Activated CD4-positive, alpha-beta T cell treated with anti-CD3 and anti-CD28 coated beads, Interleukin-2, amount 50 U/mL, for 24 hours (primary cell): ENCODE data around the gene NCF2.

Source experiments
- DNase-seq, 2 donors: peaks; one replicate each; pipeline ENCODE4 v3.0.0-alpha.2; 2020; ENCODE audit warnings: low read depth in 1 of 2, low spot score in 1 of 2

The NCF2 gene

DNA sequence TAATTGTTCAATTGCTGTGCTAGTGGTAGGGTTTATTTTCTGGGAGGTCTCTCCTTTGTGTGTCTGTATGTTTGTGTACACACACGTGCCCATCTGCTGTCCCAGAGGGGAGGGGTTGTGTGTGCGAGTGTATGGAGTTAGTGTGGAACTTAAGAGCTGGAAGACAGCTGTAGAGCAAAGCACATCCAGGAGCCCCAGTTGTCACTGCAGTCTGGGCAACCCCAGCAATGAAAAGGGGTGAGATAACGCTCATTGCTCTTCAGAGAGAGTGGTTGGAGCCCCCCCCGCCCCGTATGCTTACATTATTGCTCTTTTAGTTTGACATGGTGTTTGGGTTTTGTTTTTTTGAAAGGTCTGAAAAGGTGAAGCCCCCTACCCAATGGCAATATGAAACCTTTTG is 36.9 kb downstream of the NCF2 start:
- no peak for DNase-seq

DNA sequence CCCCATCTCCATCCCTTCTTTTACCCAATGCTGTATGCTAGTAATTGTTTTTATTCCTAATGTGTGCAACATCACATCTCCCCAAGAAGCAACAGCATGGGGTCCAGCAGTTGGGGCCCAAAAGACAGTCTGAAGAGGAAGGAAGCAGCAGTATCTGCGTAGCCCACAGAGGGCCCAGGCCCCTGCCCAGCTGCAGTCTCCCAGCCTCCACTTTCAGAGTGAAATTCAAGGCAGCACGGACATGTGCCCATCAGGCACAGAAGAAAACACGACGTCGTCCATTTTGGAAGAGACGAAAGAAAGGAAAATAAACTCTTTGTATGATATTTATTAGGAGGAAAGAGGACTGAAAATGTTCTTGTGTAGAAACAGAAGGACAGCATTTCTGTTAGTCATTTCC is 37.4 kb downstream of the NCF2 start:
- DNase-seq: no peak

DNA sequence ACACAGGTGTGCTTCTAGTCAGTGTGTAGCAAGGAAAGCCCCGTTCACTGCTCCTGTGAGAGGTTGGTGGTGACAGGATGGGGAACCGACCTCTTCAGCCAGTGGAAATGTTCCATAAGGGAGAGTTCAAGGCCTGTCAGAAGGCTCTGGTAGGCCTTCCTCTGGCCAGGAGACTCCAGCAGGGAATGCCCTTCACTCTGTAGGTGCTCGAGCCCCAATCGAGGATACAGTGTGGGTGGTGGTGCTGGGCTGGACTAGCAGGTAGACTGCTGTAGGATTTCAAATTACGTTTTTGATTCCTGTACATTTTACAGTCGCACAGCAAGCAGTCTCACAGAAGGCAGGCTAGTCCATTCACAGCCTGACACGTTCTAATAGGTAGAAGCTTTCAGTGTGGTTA is 37.8 kb downstream of the NCF2 start:
- no peak for DNase-seq

GRCh38 chr1:183551924-183552323 is 38.3 kb downstream of the NCF2 start:
- DNase-seq: no peak

DNA sequence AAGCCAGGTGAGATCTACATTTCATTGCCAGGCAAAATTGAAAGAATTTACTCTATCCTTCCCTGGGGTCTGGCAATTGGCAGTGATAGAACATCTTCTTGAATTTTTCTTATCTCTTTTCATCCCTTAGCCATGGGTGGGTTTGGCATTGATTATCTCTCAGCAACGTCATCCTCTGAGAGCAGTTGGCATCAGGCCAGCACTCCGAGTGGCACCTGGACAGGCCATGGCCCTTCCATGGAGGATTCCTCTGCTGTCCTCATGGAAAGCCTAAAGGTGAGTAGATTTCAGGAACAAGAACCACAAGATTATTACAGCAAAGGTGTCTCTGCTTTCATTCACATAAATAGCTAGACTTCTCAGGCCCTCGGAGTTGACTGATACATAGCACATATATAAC is 39.3 kb downstream of the NCF2 start:
- no peak for DNase-seq

GRCh38 chr1:183548116-183548515 is 42.1 kb downstream of the NCF2 start:
- no peak for DNase-seq

DNA sequence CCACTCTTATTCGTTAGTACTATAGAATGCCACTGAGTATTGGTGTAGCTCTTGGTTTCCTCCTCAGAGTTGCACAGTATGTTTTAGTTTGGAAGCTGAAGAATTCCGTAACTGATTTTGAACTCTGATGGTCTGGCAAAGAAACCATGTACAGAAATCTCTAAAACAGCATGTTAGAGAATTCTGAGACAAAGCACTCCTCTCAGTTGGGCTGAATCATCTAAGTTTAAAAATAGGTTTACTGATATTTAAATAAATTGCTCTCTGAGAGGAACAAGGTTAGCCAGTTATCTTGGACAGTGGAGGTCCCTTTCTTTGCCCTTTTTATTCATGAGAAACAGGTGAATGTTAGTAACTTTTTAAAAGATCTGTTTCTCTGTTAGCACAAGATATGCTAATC is 43.8 kb downstream of the NCF2 start:
- DNase-seq: no peak

DNA sequence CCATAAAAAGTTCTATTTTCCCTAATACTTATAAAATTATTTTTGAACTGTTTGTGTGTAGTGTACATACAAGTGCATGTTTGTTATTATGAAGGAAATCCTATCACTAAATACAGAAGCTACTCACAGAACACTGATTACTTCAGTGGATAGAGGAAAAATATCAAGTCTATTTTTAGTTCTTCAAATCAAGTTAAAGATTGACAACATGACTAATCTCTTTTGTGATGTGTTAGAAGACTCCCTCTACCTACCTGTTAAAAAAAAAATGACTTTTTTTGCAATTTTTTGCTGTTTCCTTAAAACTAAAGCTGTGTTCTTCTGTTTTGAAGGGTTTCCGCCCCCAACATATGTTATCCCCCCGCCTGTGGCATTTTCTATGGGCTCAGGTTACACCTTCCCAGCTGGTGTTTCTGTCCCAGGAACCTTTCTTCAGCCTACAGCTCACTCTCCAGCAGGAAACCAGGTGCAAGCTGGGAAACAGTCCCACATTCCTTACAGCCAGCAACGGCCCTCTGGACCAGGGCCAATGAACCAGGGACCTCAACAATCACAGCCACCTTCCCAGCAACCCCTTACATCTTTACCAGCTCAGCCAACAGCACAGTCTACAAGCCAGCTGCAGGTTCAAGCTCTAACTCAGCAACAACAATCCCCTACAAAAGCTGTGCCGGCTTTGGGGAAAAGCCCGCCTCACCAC is 45.5 kb downstream of the NCF2 start:
- DNase-seq: no peak

GRCh38 chr1:183543619-183544204 is 46.5 kb downstream of the NCF2 start:
- DNase-seq: no peak

- no peak for DNase-seq
Observed at GRCh38 chr1:183537405-183537804, 52.9 kb downstream of the NCF2 start.

GRCh38 chr1:183533617-183534174 is 56.6 kb downstream of the NCF2 start:
- DNase-seq: no peak

DNA sequence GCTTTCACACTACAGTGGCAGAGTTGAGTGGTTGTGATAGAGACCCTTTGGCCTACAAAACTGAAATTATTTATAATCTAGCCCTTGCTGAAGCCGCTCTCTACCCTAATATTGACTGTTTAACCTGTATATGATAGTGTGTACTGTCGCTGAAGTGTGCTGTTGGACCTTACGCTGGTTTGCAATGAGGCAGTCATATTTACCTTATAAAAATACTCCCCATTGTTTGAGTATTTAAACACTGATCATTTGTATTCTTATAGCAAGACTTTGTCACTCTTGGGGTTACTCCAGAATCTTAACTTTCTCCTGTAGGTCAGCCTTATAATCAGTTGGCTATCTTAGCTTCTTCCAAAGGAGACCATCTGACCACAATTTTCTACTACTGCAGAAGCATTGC is 61.7 kb downstream of the NCF2 start:
- no peak for DNase-seq

DNA sequence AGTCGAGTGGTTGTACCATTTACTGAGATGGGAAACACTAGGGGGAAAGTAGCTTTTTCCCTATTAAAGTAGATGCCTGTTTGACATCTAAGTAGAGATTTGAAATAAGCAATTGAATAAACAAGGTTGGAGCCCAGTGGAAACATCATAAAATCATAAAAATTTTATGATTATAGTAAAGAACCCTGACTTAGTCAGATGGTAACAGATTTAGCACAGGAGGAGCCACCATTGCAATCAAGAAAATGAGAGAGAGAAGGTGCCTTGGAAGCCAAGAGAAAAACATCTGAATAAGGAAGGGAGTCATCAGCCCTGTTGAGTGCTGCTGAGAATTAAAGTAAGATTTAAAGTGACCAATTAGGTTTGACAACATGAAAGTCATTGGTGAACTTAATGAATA is 68.2 kb downstream of the NCF2 start:
- DNase-seq: no peak

GRCh38 chr1:183520379-183520778 is 69.9 kb downstream of the NCF2 start:
- DNase-seq: no peak

DNA sequence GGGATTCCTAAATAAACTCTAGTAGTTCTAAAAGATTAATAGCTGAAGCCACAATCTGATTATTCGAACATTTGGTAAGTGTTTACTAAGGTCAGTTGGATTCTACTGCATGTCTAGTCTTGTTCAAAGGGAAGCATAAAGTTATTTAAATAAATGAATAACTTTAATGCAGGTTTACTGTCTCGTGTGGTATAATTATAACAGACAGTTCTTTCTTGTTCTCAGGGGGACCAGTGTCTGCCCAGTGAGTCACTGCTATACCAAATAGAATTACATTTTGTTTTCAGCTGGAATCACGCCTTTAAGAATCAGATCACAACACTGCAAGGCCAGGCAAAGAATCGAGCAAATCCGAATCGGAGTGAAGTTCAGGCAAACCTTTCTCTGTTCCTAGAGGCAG is 72.9 kb downstream of the NCF2 start:
- no peak for DNase-seq

DNA sequence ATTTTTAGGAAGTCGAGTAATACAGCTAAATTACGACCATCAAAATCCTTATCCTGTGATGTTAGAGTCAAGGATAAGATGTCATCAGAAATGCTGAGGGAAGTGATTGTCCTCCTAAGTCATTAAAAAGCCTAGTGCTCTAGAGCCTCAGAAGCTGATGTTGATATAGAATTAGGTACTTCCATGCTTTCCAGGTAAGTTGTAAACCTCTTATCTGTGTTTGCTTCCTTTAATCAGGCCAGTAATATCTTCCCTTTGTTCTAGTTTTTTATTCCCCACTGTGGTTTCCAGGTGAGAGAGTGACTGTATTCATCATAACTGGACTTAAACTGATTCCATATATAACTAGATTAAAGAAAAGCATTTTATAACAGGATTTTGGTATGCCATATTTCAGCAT is 73.5 kb downstream of the NCF2 start:
- DNase-seq: no peak

GRCh38 chr1:183515002-183515689 is 75.1 kb downstream of the NCF2 start:
- DNase-seq: no peak

GRCh38 chr1:183514235-183514634 is 76.0 kb downstream of the NCF2 start:
- no peak for DNase-seq

- DNase-seq: no peak
Observed at GRCh38 chr1:183512450-183512849, 77.8 kb downstream of the NCF2 start.

- DNase-seq: no peak
Observed at GRCh38 chr1:183508694-183509093, 81.6 kb downstream of the NCF2 start.

GRCh38 chr1:183506561-183506960 is 83.7 kb downstream of the NCF2 start:
- no peak for DNase-seq
